CD4-positive, alpha-beta T cell treated with Interferon gamma for 1 hour (primary cell): ENCODE measurements around the gene CELA2B.
"Not testable (repeated sequence)": the region's sequence is repeated elsewhere in the genome, so short reads cannot be mapped to it uniquely, and the experiment has no call there.

ENCODE experiments used
- DNase-seq: peaks from one replicate; pipeline ENCODE4 v3.0.0-alpha.2; 2020

The CELA2B gene

DNA sequence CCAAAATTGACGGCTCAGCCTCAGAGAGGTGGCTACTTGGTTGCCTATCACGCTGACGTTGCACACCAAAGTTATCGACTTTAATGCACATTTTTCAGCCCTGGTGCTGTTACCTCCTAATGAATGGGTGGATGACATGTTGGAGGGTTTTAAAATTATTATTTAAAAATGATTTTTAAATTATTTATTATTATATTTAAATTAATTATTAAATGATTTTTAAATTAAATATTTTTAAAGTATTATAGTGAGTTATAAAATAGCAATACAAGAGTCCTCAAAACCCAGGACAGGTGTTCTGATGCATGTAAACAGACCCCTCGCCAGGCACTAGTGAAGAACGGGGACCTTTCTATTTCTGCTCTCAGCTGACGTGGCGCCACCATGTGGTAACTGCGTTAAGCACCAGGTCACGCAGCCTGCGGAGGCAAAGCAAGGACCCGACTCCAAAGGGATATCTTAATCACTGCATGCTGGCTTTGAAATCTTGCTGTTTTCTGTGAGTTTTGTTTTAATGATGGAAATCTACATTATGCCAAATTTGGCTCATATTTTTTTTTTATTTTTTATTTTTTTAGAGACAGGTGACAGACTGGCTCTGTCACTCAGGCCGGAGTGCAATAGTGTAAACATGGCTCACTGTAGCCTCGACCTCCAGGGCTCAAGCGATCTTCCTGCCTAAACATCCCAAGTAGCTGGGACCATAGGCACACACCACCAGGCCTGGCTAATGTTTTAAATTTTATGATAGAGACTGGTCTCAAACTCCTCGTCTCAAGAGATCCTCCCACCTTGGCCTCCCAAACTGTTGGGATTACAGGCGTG, 25.5 kb downstream of the CELA2B start:
- DNase-seq, result peak; percentile 28

GRCh38 chr1:15504436-15504835, 28.5 kb downstream of the CELA2B start:
- no peak for DNase-seq

- no peak for DNase-seq
These were observed 30.9 kb downstream of the CELA2B start for GRCh38 chr1:15506831-15507230.

DNA sequence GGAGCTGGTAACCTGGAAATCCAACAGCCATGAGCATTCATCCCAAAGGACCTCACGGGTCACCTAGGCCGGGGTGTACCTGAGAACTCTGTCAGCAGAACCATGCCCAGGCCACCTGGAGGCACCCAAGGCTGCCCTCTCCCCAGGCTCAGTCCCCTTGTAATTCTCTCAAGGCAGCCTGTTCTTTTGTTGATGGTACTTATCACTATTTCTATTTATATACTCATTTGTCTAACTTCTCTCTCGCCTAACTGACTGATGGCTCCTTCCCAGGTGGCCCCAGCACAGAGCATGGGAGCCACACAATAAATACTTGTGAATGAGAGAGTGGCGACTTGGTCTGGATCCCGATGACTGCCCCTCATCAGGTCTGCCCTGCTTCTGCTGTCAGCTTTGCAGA, 31.4 kb downstream of the CELA2B start:
- no peak for DNase-seq

DNA sequence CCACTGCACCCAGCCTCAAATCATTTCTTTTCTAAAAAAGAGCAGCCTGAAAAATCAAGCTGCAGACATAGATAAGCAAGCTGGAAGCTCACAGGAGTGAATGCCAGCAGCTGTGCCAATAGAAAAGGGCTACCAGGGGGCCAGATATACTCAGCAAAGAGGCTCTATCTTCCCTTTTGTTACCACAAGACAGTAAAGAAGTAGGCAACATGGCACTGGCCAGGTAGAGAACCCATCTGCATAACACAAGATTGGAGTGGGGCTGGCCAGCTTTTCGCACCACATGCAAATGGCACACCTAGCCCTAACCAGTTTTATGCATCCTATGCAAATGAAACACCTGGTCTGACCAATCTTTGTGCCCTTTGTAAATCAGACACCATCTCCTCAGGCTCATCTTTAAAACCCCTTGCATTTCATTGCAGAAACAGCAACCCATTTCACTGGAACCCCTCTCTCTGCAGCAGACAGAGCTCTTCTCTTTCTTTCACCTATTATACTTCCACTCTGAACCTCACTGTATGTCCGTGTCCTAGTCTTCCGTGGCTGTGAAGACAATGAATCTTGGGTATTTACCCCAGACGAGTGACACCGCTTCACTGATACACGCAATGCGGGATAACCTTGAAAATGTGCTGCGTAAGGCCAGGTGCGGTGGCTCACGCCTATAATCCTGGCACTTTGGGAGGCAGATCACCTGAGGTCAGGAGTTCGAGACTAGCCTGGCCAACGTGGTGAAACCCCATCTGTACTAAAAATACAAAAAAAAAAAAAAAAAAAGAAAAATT, 33.0 kb downstream of the CELA2B start:
- no peak for DNase-seq

GRCh38 chr1:15509586-15509985, 33.7 kb downstream of the CELA2B start:
- no peak for DNase-seq

- no peak for DNase-seq
These were observed 34.9 kb downstream of the CELA2B start for GRCh38 chr1:15510611-15511405.

DNA sequence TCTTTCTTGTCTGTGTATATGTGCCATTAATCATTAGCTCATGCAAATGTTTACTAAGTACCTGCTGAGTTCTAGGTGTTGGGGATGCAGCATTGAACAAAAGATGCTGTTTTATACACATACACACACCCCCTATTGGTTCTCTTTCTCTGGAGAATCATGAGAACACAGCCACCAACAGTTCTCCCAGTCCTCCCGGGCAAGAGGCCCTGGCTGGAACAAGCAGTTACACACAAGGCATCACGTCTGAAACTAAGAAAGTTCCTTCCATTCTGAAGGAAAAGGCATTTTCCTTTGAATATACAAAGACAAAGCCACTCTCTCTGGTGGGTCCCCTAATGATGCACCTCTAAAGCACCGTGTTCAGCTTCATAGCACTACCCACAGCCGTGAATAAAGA, 37.3 kb downstream of the CELA2B start:
- no peak for DNase-seq

- no peak for DNase-seq
These were observed 38.0 kb downstream of the CELA2B start for GRCh38 chr1:15513919-15514318.

DNA sequence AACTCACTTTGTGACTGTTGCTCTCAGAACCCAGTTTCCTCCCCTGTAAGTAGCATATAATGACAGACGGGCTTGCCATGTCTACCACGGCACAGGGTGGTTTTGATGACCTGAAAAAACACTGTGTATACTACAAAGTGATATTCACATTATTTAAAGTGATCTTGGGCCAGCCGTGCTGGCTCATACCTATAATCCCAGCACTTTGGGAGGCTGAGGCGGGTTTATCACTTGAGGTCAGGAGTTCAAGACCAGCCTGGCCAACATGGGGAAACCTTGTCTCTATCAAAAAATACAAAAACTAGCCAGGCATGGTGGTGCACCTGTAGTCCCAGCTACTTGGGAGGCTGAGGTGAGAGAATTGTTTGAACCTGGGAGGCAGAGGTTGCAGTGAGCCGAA, 38.7 kb downstream of the CELA2B start:
- DNase-seq, result not testable (repeated sequence)

DNA sequence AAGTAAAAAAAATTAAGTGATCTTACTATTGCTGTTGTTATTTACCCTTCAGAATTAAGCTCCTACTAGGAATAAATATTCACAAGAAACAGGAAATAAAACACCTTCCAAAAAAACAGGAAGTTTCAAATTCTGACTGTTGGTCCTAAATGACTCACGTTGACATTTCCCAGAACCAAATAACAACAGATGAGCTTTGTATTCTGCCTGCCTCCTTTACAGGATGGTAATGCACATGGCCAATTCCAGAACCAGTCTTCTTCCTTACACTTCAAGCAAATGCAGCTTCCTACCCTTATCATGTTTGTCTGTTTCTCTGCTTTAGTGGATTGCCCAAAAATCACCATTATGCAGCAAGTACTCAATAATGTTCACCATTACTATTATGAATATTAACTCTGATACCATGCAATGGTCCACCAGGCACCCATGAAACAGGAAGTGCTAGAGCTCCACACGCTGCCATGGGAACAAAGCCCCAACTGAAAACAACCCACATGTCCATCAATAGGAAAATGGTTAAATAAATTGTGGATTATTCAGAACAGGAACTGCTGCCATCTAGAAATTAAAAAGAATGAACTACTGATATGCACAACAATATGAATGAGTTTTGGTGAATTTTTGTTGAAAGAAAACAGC, 39.2 kb downstream of the CELA2B start:
- peak; percentile 7 for DNase-seq

DNA sequence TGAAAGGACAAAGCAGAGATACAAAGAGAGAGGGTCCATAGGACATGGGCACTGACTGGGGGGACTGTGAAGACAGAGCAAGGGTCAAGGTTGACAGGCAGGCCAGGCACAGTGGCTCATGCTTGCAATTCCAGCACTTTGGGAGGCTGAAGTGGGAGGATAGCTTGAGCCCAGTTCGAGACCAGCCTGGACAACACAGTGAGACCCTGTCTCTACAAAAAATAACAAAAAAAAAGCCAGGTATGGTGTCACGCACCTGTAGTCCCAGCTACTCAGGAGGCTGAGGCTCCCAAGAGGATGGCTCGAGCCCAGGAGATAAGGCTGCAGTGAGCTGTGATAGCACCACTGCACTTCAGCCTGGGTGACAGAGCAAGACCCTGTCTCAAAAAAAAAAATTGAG, 43.7 kb downstream of the CELA2B start:
- no peak for DNase-seq

DNA sequence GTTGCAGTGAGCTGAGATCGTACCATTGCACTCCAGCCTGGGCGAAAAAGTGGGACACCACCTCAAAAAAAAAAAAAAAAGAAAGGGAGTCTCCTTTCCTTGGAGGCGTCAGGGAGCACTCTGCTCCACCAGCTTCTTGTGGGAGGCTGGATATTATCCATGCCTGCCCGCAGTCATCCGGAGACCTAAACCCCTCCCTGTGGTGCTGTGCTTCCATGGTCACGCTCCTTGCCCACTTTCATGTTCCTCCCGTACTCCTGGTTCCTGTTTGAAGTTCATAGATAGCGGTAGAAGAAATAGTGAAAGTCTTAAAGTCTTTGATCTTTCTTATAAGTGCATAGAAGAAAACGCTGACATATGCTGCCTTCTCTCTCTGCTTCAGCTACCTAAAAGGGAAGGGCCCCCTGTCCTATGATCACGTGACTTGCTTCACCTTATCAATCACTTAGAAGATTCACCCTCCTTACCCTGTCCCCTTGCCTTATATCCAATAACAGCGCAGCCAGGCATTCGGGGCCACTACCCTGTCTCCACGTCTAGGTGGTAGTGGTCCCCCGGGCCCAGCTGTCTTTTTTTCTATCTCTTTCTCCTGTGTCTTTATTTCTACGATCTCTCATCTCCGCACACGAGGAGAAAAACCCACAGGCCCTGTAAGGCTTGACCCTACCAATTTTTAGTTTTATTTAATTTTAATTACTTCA, 45.5 kb downstream of the CELA2B start:
- not testable (repeated sequence) for DNase-seq

DNA sequence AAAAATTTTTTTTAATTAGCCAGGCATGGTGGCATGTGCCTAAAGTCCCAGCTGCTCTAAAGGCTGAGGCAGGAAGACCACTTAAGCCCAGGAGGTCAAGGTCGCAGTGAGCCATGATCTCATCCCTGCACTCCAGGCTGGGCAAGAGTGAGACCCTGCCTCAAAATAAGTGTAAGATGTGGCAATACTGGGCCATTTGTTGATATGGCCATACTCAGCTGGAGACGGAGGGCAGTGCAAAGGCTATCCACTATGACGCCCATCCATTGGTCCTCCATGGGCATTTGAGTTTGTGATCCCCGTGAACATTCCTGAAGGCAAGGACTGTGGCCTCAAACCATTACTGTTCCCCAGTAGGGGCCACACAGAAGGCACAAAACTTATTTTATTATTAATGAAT, 46.6 kb downstream of the CELA2B start:
- no peak for DNase-seq

- DNase-seq, result no peak
These were observed 47.5 kb downstream of the CELA2B start for GRCh38 chr1:15523104-15524020.

DNA sequence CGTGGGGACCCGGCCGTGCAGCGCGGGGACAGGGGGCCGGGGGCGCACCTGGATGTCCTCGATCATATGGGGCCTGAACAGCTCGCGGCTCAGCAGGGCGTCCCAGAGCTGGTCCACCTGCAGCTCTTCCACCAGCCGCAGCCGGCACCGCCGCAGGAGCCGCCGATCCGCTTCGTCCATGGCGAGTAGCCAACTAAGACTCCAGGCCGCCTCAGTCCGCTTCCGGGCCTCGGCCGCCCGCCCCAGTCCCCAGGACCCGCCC, 48.0 kb downstream of the CELA2B start, which contains the start of gene CASP9:
CASP9 (minus strand) TSS at position 195 of the 262 bp plus-strand sequence; CDS start at position 180, 15 bp downstream.
- no peak for DNase-seq

- peak; percentile 98 for DNase-seq
These were observed 48.6 kb downstream of the CELA2B start for GRCh38 chr1:15524283-15525049.

DNA sequence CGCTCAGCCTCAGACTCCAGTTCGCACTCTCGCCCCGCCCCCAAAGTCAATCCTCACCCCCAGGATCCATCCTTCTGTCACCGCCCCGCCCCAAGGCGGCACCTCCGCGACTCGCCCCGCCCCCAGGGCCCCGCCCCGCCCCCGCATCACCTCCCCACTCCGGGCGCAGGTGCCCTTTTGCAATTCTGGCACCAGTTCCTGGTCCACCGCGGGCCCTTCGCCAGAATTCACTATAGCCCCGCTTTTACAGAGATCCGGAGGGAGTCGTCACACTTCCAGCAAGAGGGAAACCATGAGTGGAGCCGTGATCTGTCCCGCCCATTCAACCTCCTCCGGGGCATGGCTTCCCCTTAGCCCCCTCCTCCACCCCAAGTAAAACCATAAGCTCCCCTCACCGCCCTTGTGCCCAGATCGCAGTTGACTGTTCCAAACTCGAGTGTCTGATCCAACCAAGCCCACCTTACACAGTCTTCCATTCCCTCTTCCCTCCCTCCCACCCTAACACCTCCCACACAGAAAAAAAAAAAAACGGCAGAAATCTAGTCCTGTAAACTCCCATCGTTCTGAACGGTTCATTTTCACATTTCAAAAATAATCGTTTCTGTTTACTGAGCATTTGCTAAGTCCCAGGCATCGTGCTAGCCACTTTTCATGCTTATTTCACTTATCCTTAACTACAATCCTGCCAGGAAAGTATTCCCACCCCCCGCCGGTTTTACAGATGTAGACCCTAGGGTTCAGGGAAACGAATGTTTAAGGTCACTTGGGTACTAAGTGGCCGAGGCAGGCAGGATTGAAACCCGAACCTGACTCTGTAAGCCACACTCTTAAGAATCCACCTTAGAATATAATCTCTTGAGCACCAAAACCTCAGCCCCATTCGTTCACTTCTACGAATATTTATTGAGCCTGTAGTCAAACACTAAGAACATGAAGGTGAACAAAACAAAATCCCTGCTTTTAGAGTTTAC, 49.4 kb downstream of the CELA2B start:
- peak; percentile 99 for DNase-seq

- no peak for DNase-seq
These were observed 50.2 kb downstream of the CELA2B start for GRCh38 chr1:15526021-15526489.
